Dermis blood vessel endothelial cell (primary cell): ENCODE results near the gene LIPC. TPM values are rescaled to one million over a fixed set of nuclear protein-coding genes. Genes with fewer than 3 reads are reported as not detected.
A peak's percentile ranks its signal among the peaks of the same experiment; 100 is the strongest.

Source experiments
- DNase-seq: peaks from one replicate; pipeline ENCODE4 v3.0.0; 2010
- total RNA-seq: library from RNA; depleted of rRNA; stranded (reverse); fragments of >200 nt; gene quantifications from 2 replicates; pipeline ENCODE4 v1.2.3, GENCODE V29; 2014

LIPC gene
- total RNA-seq, 1 donor from 2014 or later: 0.34 TPM

- no peak for DNase-seq
Measured at GRCh38 chr15:58437531-58438105, 5.8 kb downstream of the LIPC start.

- DNase-seq: no peak
Measured at GRCh38 chr15:58438111-58438510, 6.3 kb downstream of the LIPC start.

- DNase-seq: peak; percentile 84
Measured at GRCh38 chr15:58438956-58439355, 7.2 kb downstream of the LIPC start.

GRCh38 chr15:58440158-58440910 lies 8.5 kb downstream of the LIPC start:
- DNase-seq: peak; percentile 83

- DNase-seq: no peak
Measured at GRCh38 chr15:58440922-58441321, 9.1 kb downstream of the LIPC start.

- peak; percentile 62 for DNase-seq
Measured at GRCh38 chr15:58441376-58442070, 9.7 kb downstream of the LIPC start.

- no peak for DNase-seq
Measured at GRCh38 chr15:58442122-58442521, 10.3 kb downstream of the LIPC start.

GRCh38 chr15:58443308-58443707 lies 11.5 kb downstream of the LIPC start:
- DNase-seq: no peak

- no peak for DNase-seq
Measured at GRCh38 chr15:58444056-58444455, 12.3 kb downstream of the LIPC start.

- peak; percentile 54 for DNase-seq
Measured at GRCh38 chr15:58444658-58445332, 13.0 kb downstream of the LIPC start.

GRCh38 chr15:58445865-58446264 lies 14.1 kb downstream of the LIPC start:
- DNase-seq: no peak

- no peak for DNase-seq
Measured at GRCh38 chr15:58446521-58446920, 14.7 kb downstream of the LIPC start.

GRCh38 chr15:58447271-58448010 lies 15.7 kb downstream of the LIPC start:
- peak; percentile 24 for DNase-seq

- no peak for DNase-seq
Measured at GRCh38 chr15:58448331-58448730, 16.5 kb downstream of the LIPC start.

GRCh38 chr15:58448906-58449305 lies 17.1 kb downstream of the LIPC start:
- DNase-seq: no peak

- DNase-seq: no peak
Measured at GRCh38 chr15:58451826-58452225, 20.0 kb downstream of the LIPC start.

GRCh38 chr15:58452775-58453174 lies 21.0 kb downstream of the LIPC start:
- DNase-seq: no peak

- no peak for DNase-seq
Measured at GRCh38 chr15:58453931-58454793, 22.4 kb downstream of the LIPC start.

- peak; percentile 72 for DNase-seq
Measured at GRCh38 chr15:58454950-58455401, 23.2 kb downstream of the LIPC start.

GRCh38 chr15:58457466-58457965 lies 25.7 kb downstream of the LIPC start:
- peak; percentile 73 for DNase-seq

GRCh38 chr15:58458076-58458475 lies 26.3 kb downstream of the LIPC start:
- peak; percentile 90 for DNase-seq
